ENCODE results near the gene FBXO15.

Gene FBXO15

GRCh38 chr18:74186661-74187060 is 39.0 kb upstream of the FBXO15 start:
- no peak overlapping the region for H3K27ac ChIP-seq
- DNase-seq = no peak
- no peak overlapping the region for H3K4me3 ChIP-seq (ENCODE audit: low read depth, low read length)
- H3K27me3 ChIP-seq (replicated peaks) = no peaks in the 10 kb centered on the region
- TF ChIP-seq, protein P1, sequence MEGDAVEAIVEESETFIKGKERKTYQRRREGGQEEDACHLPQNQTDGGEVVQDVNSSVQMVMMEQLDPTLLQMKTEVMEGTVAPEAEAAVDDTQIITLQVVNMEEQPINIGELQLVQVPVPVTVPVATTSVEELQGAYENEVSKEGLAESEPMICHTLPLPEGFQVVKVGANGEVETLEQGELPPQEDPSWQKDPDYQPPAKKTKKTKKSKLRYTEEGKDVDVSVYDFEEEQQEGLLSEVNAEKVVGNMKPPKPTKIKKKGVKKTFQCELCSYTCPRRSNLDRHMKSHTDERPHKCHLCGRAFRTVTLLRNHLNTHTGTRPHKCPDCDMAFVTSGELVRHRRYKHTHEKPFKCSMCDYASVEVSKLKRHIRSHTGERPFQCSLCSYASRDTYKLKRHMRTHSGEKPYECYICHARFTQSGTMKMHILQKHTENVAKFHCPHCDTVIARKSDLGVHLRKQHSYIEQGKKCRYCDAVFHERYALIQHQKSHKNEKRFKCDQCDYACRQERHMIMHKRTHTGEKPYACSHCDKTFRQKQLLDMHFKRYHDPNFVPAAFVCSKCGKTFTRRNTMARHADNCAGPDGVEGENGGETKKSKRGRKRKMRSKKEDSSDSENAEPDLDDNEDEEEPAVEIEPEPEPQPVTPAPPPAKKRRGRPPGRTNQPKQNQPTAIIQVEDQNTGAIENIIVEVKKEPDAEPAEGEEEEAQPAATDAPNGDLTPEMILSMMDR (IDR thresholded peaks at IDR 0.05; ENCODE audit: low read depth, low read length, missing control alignments) = no peak
- in situ Hi-C loops (cut with HindIII; ENCODE audit: low pct_ligation_motif_present, low sequenced_read_pairs) = loop anchor here (25.0 kb wide), 1 partner anchor 151 kb away; no protein-coding TSS in a partner anchor
- no peaks in the 10 kb centered on the region for H3K36me3 ChIP-seq (replicated peaks)

GRCh38 chr18:74185860-74186259 is 38.2 kb upstream of the FBXO15 start:
- DNase-seq = no peak
- no peak overlapping the region for H3K4me3 ChIP-seq (ENCODE audit: low read depth, low read length)
- no peak overlapping the region for H3K27ac ChIP-seq
- in situ Hi-C loops (cut with HindIII; ENCODE audit: low pct_ligation_motif_present, low sequenced_read_pairs) = loop anchor here (25.0 kb wide), 1 partner anchor 151 kb away; no protein-coding TSS in a partner anchor
- no peaks in the 10 kb centered on the region for H3K36me3 ChIP-seq (replicated peaks)
- H3K27me3 ChIP-seq (replicated peaks) = no peaks in the 10 kb centered on the region
- TF ChIP-seq, protein P1 (IDR thresholded peaks at IDR 0.05; ENCODE audit: low read depth, low read length, missing control alignments) = no peak

DNA sequence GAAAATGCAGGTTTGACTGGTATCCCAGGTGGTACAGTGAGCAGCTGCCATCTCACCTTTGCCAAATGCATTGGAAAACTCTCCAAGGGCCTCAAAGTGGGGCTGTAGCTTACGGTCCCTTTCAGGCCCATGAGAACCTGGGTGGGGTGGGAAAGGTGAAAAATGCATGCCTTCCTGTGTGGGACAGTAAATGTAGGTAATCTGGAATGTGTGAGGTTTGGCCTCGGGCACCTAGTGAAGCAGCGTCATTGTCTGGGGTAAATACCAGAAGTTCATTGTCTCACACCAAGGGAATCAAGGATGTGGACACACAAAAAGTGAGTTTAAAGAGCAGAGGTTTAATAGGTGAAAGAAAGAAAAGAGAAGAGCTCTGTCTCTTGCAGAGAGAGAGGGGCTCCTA is 37.2 kb upstream of the FBXO15 start:
- H3K27ac ChIP-seq = no peak overlapping the region
- in situ Hi-C loops (cut with HindIII; ENCODE audit: low pct_ligation_motif_present, low sequenced_read_pairs) = loop anchor here (25.0 kb wide), 1 partner anchor 152 kb away; no protein-coding TSS in a partner anchor

GRCh38 chr18:74183130-74183529 is 35.5 kb upstream of the FBXO15 start:
- TF ChIP-seq, protein P1 (IDR thresholded peaks at IDR 0.05; ENCODE audit: low read depth, low read length, missing control alignments) = no peak
- no peak for DNase-seq
- in situ Hi-C loops (cut with HindIII; ENCODE audit: low pct_ligation_motif_present, low sequenced_read_pairs) = loop anchor here (25.0 kb wide), 1 partner anchor 154 kb away; no protein-coding TSS in a partner anchor
- H3K36me3 ChIP-seq (replicated peaks) = no peaks in the 10 kb centered on the region
- no peak overlapping the region for H3K27ac ChIP-seq
- no peak overlapping the region for H3K4me3 ChIP-seq (ENCODE audit: low read depth, low read length)
- H3K27me3 ChIP-seq (replicated peaks) = no peaks in the 10 kb centered on the region

More for the DNA sequence above, 37.2 kb upstream of the FBXO15 start:
- no peak for DNase-seq
- no peaks in the 10 kb centered on the region for H3K27me3 ChIP-seq (replicated peaks)
- H3K36me3 ChIP-seq (replicated peaks) = no peaks in the 10 kb centered on the region
- TF ChIP-seq, protein P1 (IDR thresholded peaks at IDR 0.05; ENCODE audit: low read depth, low read length, missing control alignments) = no peak
- no peak overlapping the region for H3K4me3 ChIP-seq (ENCODE audit: low read depth, low read length)

DNA sequence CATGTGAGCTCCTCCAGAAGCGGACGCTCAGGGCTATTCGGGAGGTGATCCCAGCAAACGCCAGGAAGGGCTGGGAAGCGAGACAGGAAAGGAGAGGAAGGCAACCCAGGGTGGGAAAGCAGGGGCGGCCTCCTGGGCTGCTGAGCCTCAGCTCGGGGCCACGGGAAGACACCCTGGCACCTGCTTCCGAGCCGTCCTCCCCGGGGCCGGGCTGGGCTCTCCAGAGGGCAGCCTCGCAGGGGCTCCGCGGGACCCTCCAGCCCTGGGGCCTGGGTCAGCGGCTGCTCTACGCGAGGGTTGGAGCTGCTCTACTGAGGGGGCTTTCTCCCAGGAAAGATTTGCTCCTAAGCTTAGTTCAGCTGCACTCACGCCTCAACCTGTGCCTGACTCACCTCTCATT is 34.7 kb upstream of the FBXO15 start:
- no peak for DNase-seq
- no peaks in the 10 kb centered on the region for H3K27me3 ChIP-seq (replicated peaks)
- in situ Hi-C loops (cut with HindIII; ENCODE audit: low pct_ligation_motif_present, low sequenced_read_pairs) = loop anchor here (25.0 kb wide), 1 partner anchor 155 kb away; no protein-coding TSS in a partner anchor

More for the DNA sequence above, 34.7 kb upstream of the FBXO15 start:
- no peaks in the 10 kb centered on the region for H3K36me3 ChIP-seq (replicated peaks)
- H3K4me3 ChIP-seq (ENCODE audit: low read depth, low read length) = no peak overlapping the region
- no peak overlapping the region for H3K27ac ChIP-seq
- TF ChIP-seq, protein P1 (IDR thresholded peaks at IDR 0.05; ENCODE audit: low read depth, low read length, missing control alignments) = no peak
